WI38 (cell line): Measurements from ENCODE around the gene EMX1.

Source experiments
- H3K4me3 ChIP-seq: 2 replicates; pipeline ENCODE4 v1.5.1; 2011; ENCODE audit warnings: low read depth, mild to moderate bottlenecking, control low read depth, low read length
- TF ChIP-seq, protein P1 (sequence below): IDR thresholded peaks from 2 replicates; pipeline ENCODE4 v1.5.1; 2012; ENCODE audit warnings: low read depth, mild to moderate bottlenecking, control low read depth, low read length

Gene EMX1

DNA sequence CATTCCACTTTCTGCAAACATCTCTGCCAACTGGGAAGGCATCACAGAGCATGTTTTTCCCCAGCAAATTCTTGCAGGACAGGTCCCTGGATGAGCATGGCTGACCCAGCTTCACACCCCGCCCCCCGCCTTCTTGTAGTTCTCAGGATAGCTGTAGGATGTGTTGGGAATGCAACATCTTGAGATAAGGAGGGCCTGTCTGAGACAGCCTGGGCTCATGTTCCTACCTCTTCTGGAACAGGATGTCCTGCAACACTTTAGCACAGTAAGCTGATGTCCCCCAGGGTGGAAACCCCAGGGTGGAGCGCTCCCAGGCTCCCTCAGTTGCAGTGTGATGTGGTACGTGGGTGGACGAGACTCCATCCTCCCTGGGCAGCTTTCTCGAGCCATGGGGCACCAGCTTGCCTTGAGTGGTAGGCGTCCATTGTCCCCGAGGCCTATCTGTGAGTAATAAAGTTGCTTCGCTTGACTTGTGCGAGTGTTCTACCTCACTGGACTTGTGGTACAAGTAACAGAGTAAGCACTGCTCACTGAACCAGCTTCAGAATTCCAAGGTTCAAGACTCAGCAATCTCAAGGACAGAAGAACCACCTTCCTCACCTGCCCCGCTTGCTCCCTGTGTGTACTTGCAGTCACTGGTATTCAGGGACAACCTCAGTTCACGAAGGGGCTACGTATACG is 48.6 kb downstream of the EMX1 start:
- H3K4me3 ChIP-seq: no peak overlapping the region
- TF ChIP-seq, protein P1, sequence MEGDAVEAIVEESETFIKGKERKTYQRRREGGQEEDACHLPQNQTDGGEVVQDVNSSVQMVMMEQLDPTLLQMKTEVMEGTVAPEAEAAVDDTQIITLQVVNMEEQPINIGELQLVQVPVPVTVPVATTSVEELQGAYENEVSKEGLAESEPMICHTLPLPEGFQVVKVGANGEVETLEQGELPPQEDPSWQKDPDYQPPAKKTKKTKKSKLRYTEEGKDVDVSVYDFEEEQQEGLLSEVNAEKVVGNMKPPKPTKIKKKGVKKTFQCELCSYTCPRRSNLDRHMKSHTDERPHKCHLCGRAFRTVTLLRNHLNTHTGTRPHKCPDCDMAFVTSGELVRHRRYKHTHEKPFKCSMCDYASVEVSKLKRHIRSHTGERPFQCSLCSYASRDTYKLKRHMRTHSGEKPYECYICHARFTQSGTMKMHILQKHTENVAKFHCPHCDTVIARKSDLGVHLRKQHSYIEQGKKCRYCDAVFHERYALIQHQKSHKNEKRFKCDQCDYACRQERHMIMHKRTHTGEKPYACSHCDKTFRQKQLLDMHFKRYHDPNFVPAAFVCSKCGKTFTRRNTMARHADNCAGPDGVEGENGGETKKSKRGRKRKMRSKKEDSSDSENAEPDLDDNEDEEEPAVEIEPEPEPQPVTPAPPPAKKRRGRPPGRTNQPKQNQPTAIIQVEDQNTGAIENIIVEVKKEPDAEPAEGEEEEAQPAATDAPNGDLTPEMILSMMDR: no peak

DNA sequence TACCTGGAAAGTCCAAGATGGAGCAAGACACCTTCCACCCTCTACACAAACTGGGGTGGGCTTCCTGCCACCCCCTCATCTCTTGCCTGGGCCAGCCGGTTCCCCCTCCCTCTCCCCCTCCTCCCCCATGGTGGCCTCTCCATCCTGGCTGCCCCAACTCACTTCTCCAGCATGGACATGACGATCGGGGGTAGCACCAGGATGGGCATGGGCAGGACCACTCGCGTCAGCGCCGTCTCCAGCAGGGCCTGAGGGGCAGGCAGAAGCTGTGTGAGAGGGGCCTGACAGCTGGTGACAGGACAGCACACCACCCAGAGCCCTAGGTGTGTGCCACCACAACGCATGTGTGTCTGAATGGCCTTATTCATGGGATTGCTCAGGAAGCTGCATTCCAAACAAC is 51.0 kb downstream of the EMX1 start:
- TF ChIP-seq, protein P1: no peak

DNA sequence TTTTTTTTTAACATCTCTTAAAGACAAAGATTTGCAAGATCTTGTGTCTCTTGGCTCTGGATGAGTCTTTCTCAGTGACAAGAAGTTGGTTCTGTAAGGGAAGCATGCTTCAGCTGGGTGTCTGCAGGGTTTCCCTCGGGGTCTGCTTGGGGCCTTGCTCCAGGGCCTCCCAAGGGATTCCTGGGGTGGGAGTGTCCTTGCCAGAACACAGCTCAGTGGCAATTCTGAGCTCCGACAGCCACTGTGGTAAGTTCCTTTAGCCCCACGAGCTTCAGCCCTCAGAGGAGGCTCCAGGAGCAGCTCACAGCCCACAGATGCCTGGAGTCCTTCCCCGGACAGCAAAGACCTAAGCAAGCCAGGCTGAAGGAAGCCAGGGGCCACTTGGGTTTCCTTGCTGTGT is 52.4 kb downstream of the EMX1 start:
- TF ChIP-seq, protein P1: no peak

More for the DNA sequence above, 51.0 kb downstream of the EMX1 start:
- H3K4me3 ChIP-seq: no peak overlapping the region

DNA sequence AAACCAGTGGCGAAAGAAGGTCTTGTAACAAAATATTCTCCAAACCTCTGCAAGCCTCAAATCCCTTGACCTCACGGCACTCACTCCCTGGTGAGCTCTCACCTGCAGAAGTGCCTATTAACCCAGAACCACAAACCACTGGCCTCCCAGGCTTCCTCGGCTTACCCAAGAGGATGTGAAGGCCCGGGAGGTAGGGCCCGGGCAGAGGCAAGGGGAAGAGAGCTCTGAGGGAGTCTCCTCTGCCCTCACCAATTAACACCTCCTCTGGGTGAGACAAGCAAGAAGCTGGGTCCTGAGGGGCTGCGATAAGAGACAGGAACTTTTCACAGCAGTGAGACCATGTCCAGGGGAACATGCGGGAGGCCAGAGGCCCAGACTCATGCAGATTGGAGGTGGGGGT is 53.7 kb downstream of the EMX1 start:
- TF ChIP-seq, protein P1: no peak
- H3K4me3 ChIP-seq: no peak overlapping the region

More for the DNA sequence above, 52.4 kb downstream of the EMX1 start:
- H3K4me3 ChIP-seq: no peak overlapping the region

DNA sequence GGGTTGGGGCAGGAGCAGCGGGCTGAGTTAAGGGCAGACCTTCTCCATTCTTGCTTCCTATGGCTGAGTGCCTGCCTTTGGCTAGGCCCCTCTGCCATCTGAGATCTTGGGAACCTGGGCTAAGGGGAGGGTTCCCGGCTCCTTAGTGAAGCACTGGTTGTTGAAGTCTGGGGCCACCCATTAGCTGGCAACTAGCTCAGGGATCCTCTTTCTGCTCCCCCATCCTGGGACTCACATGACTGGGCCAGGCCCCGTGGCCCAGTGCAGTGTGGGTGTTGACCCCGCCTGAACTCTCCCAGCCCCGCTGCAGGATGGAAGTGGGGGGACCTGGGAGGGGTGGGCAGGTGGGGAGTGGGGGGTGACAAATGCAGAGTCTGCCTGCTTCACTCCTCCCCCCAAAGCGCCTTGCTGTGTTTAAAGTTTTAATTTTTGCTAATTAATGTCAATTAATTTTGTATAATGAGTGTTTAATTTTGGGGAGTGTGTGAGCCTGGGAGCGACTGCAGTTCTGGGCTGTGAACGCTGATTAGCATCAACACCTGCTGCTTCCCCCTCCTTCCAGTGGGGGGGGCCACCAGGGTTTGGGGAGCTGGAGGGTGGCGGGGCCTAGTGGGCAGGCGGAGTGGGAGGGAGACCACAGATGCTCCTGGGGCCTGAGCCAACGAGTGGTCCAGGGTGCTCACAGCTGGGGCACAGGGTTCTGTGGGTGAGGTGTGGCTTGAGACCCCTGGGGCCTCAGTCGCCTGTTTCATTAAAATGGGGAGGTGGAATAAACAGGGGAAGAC is 55.2 kb downstream of the EMX1 start:
- TF ChIP-seq, protein P1: no peak
- H3K4me3 ChIP-seq: no peak overlapping the region

DNA sequence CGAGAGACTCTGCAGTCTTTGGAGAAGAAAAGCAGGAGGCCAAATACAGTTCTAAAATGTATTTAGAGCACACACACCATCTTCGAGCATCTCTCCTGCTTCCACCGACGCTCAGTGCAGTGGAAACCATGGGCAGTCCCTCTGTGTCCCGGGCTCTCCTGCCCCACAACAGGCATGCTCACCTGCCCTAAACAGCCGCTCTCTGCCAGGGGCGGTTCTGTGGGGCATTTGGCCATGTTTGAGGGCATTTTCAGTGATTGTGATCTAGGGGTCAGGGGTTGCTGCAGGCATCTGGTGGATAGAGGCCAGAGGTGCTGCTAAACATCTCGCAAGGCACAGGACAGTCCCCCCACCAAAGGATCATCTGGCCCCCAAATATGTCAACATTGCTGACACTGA is 55.8 kb downstream of the EMX1 start:
- TF ChIP-seq, protein P1: no peak
- H3K4me3 ChIP-seq: no peak overlapping the region
